Endothelial cell of umbilical vein (primary cell): ENCODE results near the gene SLC2A8.

Source experiments
- CTCF ChIP-seq, 2 donors: IDR thresholded peaks; 1 replicate in 1 of 2; 2 replicates in 1 of 2; pipeline ENCODE4 v1.5.1; 2011; ENCODE audit warnings: low read length in 2 of 2, mild to moderate bottlenecking in 2 of 2, moderate library complexity in 2 of 2, control low read depth in 1 of 2, inconsistent platforms in 1 of 2, low read depth in 1 of 2; ENCODE audit not compliant: insufficient read depth in 1 of 2; ENCODE audit errors: extremely low read depth in 1 of 2
- FOS ChIP-seq: IDR thresholded peaks from 2 replicates; pipeline ENCODE4 v1.6.1; 2011; ENCODE audit warnings: mild to moderate bottlenecking, low read length, moderate library complexity, borderline replicate concordance; ENCODE audit not compliant: insufficient read depth
- POLR2A ChIP-seq: IDR thresholded peaks from 2 replicates; pipeline ENCODE4 v1.6.1; 2012; ENCODE audit warnings: low read depth, mild to moderate bottlenecking, control low read depth, low read length

GRCh38 chr9:127347831-127348776 lies 48.9 kb upstream of the SLC2A8 start:
- TF ChIP-seq FOS: no peak
- TF ChIP-seq CTCF (IDR thresholded peaks at IDR 0.05; ENCODE audit: extremely low read depth in 1 of 2, insufficient read depth in 1 of 2, low read depth in 1 of 2, low read length in 2 of 2): peak; percentile 33 to 57
- TF ChIP-seq POLR2A: no peak
